Hematopoietic multipotent progenitor cell treated with erythropoietin and hydrocortisone succinate and interleukin-3 and kit ligand, for 4 days (in vitro differentiated cells): ENCODE measurements around the gene GLDN.

Experiments
- DNase-seq: peaks from one replicate; pipeline ENCODE4 v3.0.0-alpha.2; 2015

The GLDN gene

DNA sequence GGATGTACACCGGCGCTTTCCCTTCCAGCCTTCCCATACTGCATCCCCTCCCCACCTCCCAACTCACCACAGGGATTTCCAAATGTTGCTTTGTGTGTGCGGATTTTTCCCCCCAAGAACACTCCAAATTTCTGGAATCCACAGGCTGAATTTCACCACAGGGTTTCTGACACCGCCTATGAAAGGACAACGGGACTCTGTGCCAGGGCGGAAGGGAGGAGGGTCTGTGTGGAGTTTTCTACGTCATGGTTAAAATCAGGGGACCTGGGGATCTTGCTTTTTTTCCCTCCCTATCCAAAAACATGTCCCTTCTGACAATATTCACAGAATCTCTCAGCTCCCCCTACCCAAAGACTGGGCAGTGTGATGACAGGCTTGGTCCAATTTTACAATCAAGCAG lies 17.7 kb upstream of the GLDN start:
- DNase-seq: no peak

- no peak for DNase-seq
These were observed 16.3 kb upstream of the GLDN start for GRCh38 chr15:51325167-51325566.

GRCh38 chr15:51327081-51327480 lies 14.4 kb upstream of the GLDN start:
- DNase-seq: no peak

DNA sequence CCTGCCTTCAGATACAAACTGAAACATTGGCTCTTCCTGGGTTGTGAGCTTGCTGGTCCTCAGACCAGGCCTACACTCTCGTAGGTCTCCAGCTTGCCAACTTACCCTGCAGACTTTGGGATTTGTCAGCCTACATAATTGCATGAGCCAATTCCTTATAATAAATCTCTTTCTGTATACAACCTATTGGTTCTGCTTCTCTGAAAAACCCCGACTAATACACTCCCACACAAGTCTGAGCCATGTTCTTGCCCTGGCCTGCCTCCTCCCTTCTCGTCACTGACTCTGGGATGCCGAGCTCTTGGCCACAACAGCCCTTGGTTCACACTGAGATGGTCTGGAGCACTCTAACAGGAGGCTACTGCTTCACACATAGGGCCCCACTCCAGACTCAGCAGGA lies 12.5 kb upstream of the GLDN start:
- no peak for DNase-seq

DNA sequence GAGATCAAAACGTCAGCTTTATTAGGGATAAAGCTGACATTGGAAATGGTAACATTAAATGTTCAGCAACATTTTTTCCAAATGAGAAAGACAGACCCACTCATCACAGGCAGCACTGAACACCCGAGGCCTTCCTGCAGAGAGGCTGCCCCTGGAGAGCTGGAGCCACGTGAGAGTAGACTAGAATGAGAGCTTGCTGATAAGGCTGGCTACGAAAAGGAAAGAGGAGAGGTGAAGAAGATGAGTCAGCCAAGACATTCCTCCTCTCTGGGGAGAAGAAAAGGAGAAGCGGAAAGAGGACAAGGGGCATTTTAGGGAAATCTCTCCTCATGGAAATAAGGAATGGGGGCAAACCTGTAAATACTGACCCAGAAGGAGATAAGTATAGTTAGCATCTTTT lies 10.3 kb upstream of the GLDN start:
- DNase-seq: no peak

GRCh38 chr15:51332206-51333147 lies 9.0 kb upstream of the GLDN start:
- no peak for DNase-seq

DNA sequence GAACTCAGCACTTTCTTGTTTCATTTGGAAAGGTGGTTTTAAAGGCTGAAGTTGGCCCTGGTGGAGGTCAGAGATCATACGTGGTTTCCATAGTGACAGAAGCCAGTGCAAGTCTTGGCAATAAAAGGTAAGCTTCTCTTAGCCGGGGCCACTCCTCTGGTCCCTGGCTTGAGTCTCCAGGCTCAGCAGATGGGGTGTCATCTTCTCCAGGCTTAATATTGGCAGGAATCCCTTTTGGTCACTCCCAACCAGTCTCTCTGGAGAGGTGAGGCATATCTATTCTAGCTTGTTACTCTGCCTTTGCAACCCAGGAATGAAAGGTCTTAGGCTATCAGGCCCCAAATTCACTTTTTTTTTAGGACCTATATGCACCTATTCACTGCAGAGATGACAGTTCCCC lies 7.9 kb upstream of the GLDN start:
- DNase-seq: no peak

GRCh38 chr15:51334011-51334451 lies 7.4 kb upstream of the GLDN start:
- DNase-seq: peak; percentile 29

DNA sequence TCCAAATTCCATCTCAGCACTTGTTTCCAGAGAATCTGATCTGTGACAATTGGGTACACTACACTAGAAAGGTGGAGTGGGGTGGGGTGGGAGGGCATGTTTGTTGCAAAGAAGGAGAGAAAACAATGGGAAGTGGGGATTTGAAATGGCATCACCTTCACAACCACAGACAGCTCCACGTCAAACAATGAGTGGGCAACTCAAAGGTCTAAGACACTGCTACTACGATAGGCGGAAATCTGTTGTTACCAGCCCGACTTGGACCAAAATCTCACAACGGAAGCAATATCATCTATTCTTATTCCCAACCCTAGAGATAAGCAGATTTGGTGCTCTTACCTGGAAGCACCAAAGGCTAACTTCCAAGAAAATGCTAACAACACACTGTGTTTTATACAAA lies 6.4 kb upstream of the GLDN start:
- no peak for DNase-seq

GRCh38 chr15:51335538-51336410 lies 5.7 kb upstream of the GLDN start:
- no peak for DNase-seq

- no peak for DNase-seq
These were observed 3.0 kb upstream of the GLDN start, which contains the start of gene CYP19A1 for GRCh38 chr15:51338496-51338895. Gene CYP19A1, minus strand, starts transcription at chr15:51338596. Its CDS starts 95,684 bp downstream, at chr15:51242912.

DNA sequence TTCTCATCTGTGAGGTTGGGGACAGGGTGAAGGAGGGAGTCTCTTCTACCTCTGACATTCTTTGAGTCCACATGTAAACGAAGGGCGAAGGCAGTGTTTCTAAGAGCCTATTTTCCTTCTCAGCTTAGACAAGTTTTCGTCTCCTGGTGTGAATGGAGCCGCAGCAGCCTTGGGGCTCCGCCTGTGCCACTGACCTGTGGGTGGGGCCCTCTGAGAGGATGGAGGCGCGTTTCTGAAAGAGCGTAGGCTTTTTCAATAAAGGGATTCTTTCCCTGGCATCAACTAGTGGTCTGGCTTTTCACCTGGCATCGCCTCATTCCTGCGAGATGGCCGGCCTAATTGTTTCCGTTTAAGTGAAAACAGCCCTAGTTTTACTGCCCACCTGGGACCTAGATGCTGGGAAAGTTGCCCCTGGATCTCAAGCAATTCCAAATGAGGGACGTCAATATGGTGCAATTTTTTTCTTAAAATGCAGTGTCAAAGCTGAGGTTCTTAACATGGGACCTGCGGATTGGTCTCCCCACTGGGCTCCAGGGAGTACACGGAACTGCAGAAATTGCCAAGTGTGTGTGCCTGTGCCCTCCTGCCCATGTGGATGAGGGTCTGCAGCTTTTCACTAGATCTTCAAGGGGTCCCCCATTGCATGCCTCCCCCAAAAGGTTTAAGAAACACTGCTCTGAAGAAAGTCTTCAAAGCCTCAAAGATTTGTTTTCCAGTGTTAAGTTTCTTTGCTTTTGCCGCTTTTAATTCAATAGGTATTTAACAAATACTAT lies 958 bp downstream of the GLDN start:
- no peak for DNase-seq

DNA sequence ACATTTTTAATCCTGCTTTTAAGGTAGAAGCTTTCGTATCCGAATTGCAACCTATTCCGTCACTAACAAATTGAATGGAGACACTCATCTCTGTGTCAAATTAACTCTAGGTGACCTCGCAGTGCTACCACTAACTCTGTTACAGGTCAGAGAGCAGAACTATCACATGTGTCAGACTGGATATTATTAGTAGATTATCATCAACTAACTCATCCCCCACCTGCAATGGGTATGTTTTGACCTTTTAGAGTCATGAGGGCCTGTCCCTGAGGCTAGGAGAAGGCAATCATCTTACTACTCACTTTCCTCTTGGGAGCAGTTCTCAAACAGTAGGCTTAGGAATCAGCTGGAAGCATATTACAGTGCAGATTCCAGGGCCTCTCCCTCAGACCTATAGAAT lies 2.0 kb downstream of the GLDN start:
- no peak for DNase-seq

DNA sequence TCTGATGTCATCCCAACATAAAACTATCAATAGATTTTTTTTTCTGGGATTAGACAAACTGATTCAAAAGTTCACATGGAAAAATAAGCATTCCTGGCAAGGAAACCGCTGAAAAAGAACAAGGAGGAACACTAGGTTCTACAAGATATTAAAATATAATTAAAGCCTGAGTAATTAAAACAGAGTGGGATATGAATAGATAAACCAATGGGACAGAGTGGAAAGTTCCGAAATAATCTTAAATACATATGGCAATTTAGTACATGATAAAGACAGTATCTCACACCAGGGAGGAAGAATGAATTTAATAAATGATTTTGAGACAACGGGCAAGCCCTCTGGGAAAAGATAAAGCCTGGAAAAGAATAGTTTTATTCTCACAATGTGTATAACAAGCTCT lies 4.7 kb downstream of the GLDN start:
- no peak for DNase-seq

DNA sequence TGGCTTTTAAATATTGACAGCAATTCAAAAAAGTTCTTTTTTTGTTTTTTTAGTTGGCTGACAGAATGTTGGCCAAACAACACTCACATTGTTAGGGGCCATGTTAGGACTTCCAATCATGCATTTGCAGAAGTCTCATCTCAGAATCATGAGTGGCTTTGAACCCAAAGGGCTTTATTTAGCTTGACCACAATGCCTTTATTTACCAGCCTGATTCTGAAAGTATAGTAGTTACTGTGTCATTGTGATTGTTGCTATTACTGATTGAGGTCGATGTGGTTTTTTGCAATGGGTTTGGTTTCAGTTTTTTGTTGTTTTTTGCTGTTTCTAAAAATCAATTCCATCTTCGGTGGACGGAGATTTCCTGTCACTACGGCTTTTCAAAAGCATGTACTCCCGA lies 7.2 kb downstream of the GLDN start:
- no peak for DNase-seq

GRCh38 chr15:51349156-51349844 lies 7.8 kb downstream of the GLDN start:
- no peak for DNase-seq

GRCh38 chr15:51350723-51351122 lies 9.3 kb downstream of the GLDN start:
- DNase-seq: no peak

DNA sequence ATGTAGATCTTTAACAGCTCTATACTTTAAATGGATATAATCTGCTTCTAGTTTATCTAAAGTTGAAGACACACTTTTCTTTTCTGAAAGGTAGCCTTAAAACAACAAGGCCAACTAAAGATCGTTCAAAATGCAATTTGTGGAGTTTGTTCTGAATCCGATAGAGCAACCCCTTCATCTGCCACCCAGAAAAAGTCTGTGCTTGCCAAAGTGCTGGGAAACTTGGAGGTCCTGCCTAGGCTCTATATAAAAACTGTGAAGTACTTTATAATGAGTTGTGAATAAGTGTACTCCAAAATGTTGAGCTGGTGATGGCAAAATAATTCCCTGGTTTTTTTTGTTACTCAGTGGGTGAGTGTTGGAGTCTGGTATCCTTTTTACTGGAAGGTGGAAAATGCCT lies 12.5 kb downstream of the GLDN start:
- DNase-seq: no peak

GRCh38 chr15:51355096-51355495 lies 13.6 kb downstream of the GLDN start:
- DNase-seq: no peak

DNA sequence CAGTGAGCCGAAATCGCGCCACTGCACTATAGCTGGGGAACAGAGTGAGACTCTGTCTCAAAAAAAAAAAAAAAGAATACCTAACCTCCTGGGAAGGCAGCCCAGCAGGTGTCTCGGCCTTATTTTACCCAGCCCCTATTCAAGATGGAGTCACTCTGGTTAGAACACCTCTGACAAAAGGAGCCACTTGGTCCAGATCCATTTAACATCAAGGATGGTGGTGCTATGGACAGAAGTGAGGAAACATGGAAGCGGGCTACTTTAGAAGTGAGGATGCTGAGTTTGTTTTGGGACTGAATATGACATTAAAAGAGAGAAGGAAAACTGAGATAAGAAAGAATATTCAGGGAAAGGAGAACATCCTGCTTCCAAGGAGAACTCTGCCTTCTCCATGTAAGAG lies 14.7 kb downstream of the GLDN start:
- no peak for DNase-seq

GRCh38 chr15:51356983-51357382 lies 15.5 kb downstream of the GLDN start:
- no peak for DNase-seq

- DNase-seq: no peak
These were observed 18.5 kb downstream of the GLDN start for GRCh38 chr15:51359981-51360380.
